OCI-LY1 (cell line): ENCODE measurements around the gene PLIN5.

Experiments used
- H2AFZ ChIP-seq: fragments of 200-600 bp; sonication (generic), shearing (Covaris generic); 2 replicates; pipeline ENCODE4 v1.6.0; 2014; ENCODE audit warnings: antibody characterized with exemption, mild to moderate bottlenecking, low read length
- H3F3A ChIP-seq: fragments of 200-600 bp; sonication (generic), shearing (Covaris generic); 2 replicates; pipeline ENCODE4 v1.6.0; 2014; ENCODE audit warnings: mild to moderate bottlenecking, antibody characterized with exemption, low read length, moderate library complexity; ENCODE audit not compliant: insufficient read depth
- H3K27ac ChIP-seq: fragments of 200-600 bp; sonication (generic); 2 replicates; pipeline ENCODE4 v1.5.1; 2014; ENCODE audit warnings: low read length, mixed run types, mild to moderate bottlenecking, low read depth; ENCODE audit not compliant: poor library complexity, severe bottlenecking
- H3K27me3 ChIP-seq: fragments of 200-600 bp; sonication (generic); 2 replicates; pipeline ENCODE4 v1.6.0; 2014; ENCODE audit warnings: antibody characterized with exemption, mild to moderate bottlenecking, low read length, moderate library complexity; ENCODE audit not compliant: insufficient read depth
- H3K36me3 ChIP-seq: fragments of 200-600 bp; sonication (generic); 2 replicates; pipeline ENCODE4 v1.6.1; 2014; ENCODE audit warnings: mild to moderate bottlenecking, antibody characterized with exemption, low read length, moderate library complexity, mixed read lengths; ENCODE audit not compliant: insufficient read depth
- H3K4me1 ChIP-seq: fragments of 200-600 bp; sonication (generic); 2 replicates; pipeline ENCODE4 v1.5.1; 2014; ENCODE audit warnings: mild to moderate bottlenecking, low read length, moderate library complexity; ENCODE audit not compliant: insufficient read depth, severe bottlenecking
- H3K4me2 ChIP-seq: fragments of 200-600 bp; sonication (generic), shearing (Covaris generic); 2 replicates; pipeline ENCODE4 v1.6.1; 2014; ENCODE audit warnings: low read length
- H3K4me3 ChIP-seq: fragments of 200-600 bp; sonication (generic); 2 replicates; pipeline ENCODE4 v1.5.1; 2014; ENCODE audit warnings: low read length, low read depth, mild to moderate bottlenecking, mixed read lengths; ENCODE audit not compliant: poor library complexity, severe bottlenecking
- H3K79me2 ChIP-seq: fragments of 200-600 bp; shearing (Covaris generic); 2 replicates; pipeline ENCODE4 v1.6.1; 2016; ENCODE audit warnings: mixed run types, low read length, mixed read lengths; ENCODE audit not compliant: insufficient read depth
- H3K9ac ChIP-seq: fragments of 200-600 bp; sonication (generic), shearing (Covaris generic); 2 replicates; pipeline ENCODE4 v1.6.1; 2014; ENCODE audit warnings: mild to moderate bottlenecking, low read length, mixed read lengths
- H3K9me2 ChIP-seq: fragments of 200-600 bp; sonication (generic), shearing (Covaris generic); 2 replicates; pipeline ENCODE4 v1.6.1; 2014; ENCODE audit warnings: low read depth, mild to moderate bottlenecking, low read length, mixed read lengths
- H3K9me3 ChIP-seq: fragments of 200-600 bp; shearing (Covaris generic); 2 replicates; pipeline ENCODE4 v1.6.1; 2014; ENCODE audit warnings: low read length, mixed read lengths
- H4K20me1 ChIP-seq: fragments of 200-600 bp; sonication (generic), shearing (Covaris generic); 2 replicates; pipeline ENCODE4 v1.6.0; 2016; ENCODE audit warnings: mild to moderate bottlenecking, low read length; ENCODE audit not compliant: insufficient read depth
- CTCF ChIP-seq: fragments of 200-600 bp; sonication (generic), shearing (Covaris generic); IDR thresholded peaks from 2 replicates; pipeline ENCODE4 v1.5.1; 2017; ENCODE audit warnings: mild to moderate bottlenecking, antibody characterized with exemption, low read length, moderate library complexity, mixed read lengths
- EZH2 ChIP-seq: fragments of 200-600 bp; sonication (generic), shearing (Covaris generic); IDR thresholded peaks from 2 replicates; pipeline ENCODE4 v1.8.0; 2017; ENCODE audit warnings: borderline replicate concordance, mixed run types, mild to moderate bottlenecking, antibody characterized with exemption, low read length, moderate library complexity, mixed read lengths

PLIN5 gene

GRCh38 chr19:4524808-4525562, 10.0 kb downstream of the PLIN5 start:
- Histone ChIP-seq H3K9me3 (no peaks in the 10 kb centered on the region), H3K4me3 (no peak overlapping the region), H4K20me1 (no peaks in the 10 kb centered on the region), H3K4me1 (no peaks in the 10 kb centered on the region), H3K27ac (no peak overlapping the region), H3K4me2 (no peak overlapping the region), H3K36me3 (no peaks in the 10 kb centered on the region), H3K9ac (no peak overlapping the region), H3K79me2 (no peaks in the 10 kb centered on the region), H3K27me3 (no peaks in the 10 kb centered on the region), H3F3A (no peaks in the 10 kb centered on the region), H3K9me2 (no peaks in the 10 kb centered on the region), H2AFZ (no peak overlapping the region)
- TF ChIP-seq EZH2 (no peak), CTCF (peak; percentile 56)

- H3K4me1 ChIP-seq, result no peaks in the 10 kb centered on the region
- H3K4me2 ChIP-seq, result no peak overlapping the region
- H4K20me1 ChIP-seq, result no peaks in the 10 kb centered on the region
- TF ChIP-seq CTCF (peak; percentile 58), EZH2 (no peak)
- no peaks in the 10 kb centered on the region for H3K9me3 ChIP-seq
- no peak overlapping the region for H3K9ac ChIP-seq
- no peak overlapping the region for H3K27ac ChIP-seq
- H3K9me2 ChIP-seq, result no peaks in the 10 kb centered on the region
- H3F3A ChIP-seq, result no peaks in the 10 kb centered on the region
- no peaks in the 10 kb centered on the region for H3K79me2 ChIP-seq
- H2AFZ ChIP-seq, result no peak overlapping the region
- H3K27me3 ChIP-seq, result no peaks in the 10 kb centered on the region
- no peaks in the 10 kb centered on the region for H3K36me3 ChIP-seq
- no peak overlapping the region for H3K4me3 ChIP-seq
Measured at GRCh38 chr19:4523306-4524110, 11.5 kb downstream of the PLIN5 start.

- Histone ChIP-seq H3K4me3 (no peak overlapping the region), H3K9me3 (no peaks in the 10 kb centered on the region), H3K9ac (no peak overlapping the region), H3K36me3 (no peaks in the 10 kb centered on the region), H3K27me3 (no peaks in the 10 kb centered on the region), H3F3A (no peaks in the 10 kb centered on the region), H3K9me2 (no peaks in the 10 kb centered on the region), H4K20me1 (no peaks in the 10 kb centered on the region), H3K27ac (no peak overlapping the region), H3K4me2 (no peak overlapping the region), H2AFZ (no peak overlapping the region), H3K79me2 (no peaks in the 10 kb centered on the region), H3K4me1 (no peaks in the 10 kb centered on the region)
- no peak for TF ChIP-seq CTCF
- no peak for TF ChIP-seq EZH2
Measured at GRCh38 chr19:4522291-4523002, 12.6 kb downstream of the PLIN5 start.
